ENCODE data around the gene KLHDC10. TPM values are rescaled to one million over a fixed set of nuclear protein-coding genes. Genes with fewer than 3 reads are reported as not detected.

KLHDC10 gene
- total RNA-seq, 6 experiments from 2014 or later = 21.0 to 25.5 (median 24.1) TPM

DNA sequence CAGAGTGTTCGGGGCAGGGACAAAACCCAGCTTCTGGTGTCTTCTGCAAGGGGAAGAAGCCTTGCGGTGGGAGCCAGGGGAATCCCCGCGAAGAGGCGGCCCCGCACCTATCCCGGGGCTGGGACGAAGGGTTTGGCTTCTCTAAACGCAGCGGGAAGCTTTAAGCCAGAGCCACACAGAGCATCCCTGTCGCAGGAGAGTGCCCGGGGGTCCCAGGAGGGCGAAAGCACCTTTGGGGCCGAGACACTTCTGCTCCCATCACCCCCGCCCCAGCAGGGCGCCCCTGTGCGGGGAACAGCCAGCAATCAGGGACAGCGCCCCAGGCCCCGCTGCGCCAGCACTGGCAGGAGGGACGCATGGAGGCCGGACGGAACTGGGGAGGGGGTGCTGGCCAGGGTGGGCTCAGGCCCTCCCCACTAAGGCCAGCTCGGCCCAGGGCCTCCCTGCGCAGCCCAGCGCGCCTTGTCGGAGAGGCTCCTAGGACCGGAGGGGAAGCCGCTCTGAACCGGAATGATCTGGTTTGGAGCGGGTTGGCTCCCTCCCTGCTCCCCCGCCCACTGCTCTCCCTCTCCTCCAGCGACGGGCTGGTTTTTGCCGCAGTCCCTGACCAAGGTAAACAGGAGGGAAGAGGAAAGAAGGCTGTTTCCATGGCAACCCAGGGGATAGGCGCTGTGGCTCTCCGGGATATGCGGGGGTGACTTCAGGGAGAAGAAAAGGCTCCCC lies 71.0 kb downstream of the KLHDC10 start:
- Mint-ChIP-seq H3K36me3 (ENCODE audit: low read depth) (peaks cover 3% of the 10 kb centered on the region; the same call in 1 of the 2 replicates), H3K4me1 (ENCODE audit: low read depth) (peaks cover 20% of the 10 kb centered on the region), H3K27ac (peak overlapping the region; percentile 79), H3K4me3 (peak overlapping the region; percentile 72), H3K9me3 (no peaks in the 10 kb centered on the region), H3K27me3 (ENCODE audit: insufficient read depth) (no peaks in the 10 kb centered on the region)
- TF ChIP-seq, protein P1, sequence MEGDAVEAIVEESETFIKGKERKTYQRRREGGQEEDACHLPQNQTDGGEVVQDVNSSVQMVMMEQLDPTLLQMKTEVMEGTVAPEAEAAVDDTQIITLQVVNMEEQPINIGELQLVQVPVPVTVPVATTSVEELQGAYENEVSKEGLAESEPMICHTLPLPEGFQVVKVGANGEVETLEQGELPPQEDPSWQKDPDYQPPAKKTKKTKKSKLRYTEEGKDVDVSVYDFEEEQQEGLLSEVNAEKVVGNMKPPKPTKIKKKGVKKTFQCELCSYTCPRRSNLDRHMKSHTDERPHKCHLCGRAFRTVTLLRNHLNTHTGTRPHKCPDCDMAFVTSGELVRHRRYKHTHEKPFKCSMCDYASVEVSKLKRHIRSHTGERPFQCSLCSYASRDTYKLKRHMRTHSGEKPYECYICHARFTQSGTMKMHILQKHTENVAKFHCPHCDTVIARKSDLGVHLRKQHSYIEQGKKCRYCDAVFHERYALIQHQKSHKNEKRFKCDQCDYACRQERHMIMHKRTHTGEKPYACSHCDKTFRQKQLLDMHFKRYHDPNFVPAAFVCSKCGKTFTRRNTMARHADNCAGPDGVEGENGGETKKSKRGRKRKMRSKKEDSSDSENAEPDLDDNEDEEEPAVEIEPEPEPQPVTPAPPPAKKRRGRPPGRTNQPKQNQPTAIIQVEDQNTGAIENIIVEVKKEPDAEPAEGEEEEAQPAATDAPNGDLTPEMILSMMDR (IDR thresholded peaks at IDR 0.05) = no peak
- peak; percentile 67 for DNase-seq

DNA sequence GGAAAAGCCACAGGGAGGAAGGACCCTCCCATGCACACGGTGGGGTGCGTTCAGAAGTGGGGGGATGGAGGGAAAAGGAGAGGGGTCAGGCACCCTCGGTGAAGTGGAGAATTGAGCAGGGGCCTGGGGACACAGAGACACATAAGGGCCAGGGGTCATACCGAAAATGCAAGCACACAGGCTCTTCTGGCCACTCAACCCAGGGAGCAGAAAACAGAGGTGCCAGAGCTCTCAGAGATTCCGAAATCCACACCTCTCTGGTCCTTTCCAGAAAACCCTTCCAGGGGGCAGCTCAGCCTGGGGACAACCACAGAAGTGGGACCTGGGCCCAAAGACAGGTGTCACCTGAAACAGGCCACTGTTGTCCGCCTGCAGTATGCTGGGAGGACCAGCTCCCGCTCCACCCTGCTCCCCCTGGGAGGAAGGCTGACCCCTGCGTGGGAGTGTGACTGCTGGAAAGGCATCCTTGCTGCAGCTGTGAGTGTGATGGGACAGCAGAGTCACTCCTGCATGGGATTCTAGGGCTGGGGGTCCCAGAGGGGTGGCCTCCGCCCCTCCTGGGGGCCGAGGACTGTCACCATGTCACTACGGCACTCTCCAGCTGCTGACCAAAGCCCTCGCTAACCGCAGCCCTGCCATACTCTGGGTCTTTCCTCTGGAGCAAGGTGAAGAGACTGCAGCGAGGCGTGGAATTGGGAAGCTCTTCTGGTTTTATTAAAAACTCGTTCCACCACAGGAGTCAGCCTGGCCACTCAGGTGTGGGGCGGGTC lies 71.7 kb downstream of the KLHDC10 start:
- H3K4me3 Mint-ChIP-seq = peak overlapping the region; percentile 72
- no peaks in the 10 kb centered on the region; the same call in 1 of the 2 replicates for H3K36me3 Mint-ChIP-seq (ENCODE audit: low read depth)
- H3K27me3 Mint-ChIP-seq (ENCODE audit: insufficient read depth) = no peaks in the 10 kb centered on the region
- no peaks in the 10 kb centered on the region for H3K9me3 Mint-ChIP-seq
- TF ChIP-seq, protein P1 (IDR thresholded peaks at IDR 0.05) = no peak
- H3K4me1 Mint-ChIP-seq (ENCODE audit: low read depth) = peaks cover 16% of the 10 kb centered on the region
- H3K27ac Mint-ChIP-seq = peak overlapping the region; percentile 79
- no peak for DNase-seq

DNA sequence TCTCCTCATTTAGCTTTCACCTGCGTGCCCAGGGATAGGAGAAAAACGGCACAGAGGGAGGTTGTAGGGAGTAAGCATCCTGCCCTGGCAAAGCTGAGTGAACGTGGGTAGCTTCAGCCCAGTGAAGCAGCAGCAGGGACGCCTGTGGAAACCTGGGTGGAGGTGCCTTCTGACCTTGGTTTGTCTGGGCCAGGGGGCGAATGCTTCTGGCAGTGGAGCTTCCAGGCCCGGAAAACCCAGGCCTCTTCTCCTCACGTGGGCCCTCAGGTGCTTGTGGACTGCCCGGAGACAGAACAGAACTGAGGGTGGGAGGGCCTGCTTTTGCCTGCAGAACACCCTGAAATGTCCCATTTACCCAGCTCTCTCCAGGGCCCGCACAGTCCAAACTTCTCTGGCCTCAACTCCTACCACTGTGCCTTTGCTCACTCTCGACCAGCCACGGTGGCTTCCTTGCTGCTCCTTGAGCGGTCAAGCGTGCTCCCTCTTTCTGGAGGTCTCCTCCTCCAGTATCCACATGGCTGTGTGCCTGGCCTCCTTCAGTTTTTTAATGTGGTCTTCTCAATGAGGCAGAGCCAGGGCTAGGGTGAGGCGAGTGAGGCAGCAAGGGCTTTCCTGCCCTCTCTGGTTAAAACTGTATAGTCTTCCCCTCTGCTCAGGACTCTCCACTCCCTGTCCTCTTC lies 72.5 kb downstream of the KLHDC10 start:
- 0 out of 2 replicates have a peak overlapping the region, but pooled peaks have one; percentile 5 for H3K27ac Mint-ChIP-seq

DNA sequence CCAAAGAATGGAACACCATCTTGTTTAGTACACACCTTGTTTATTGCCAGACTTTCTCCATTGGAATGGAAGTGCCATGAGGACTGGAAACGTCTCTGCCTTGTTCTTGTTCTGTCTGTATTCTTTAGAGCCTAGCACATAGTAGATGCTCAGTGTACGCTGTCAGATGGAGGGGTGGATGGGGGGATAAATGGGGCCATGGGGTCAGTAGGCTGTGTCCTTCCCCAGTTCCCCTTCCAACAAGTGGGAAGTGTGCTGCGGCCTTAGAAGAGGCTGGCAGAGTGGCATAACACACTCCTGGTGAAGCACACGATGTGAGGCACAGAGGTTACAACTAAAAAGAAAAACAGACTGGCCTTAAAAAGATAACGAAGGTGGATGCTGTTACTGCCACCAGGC lies 73.0 kb downstream of the KLHDC10 start:
- no peak for DNase-seq
- no peaks in the 10 kb centered on the region for H3K36me3 Mint-ChIP-seq (ENCODE audit: low read depth)
- no peaks in the 10 kb centered on the region for H3K27me3 Mint-ChIP-seq (ENCODE audit: insufficient read depth)
- TF ChIP-seq, protein P1 (IDR thresholded peaks at IDR 0.05) = no peak
- H3K9me3 Mint-ChIP-seq = no peaks in the 10 kb centered on the region
- peaks cover 16% of the 10 kb centered on the region for H3K4me1 Mint-ChIP-seq (ENCODE audit: low read depth)
- no peak overlapping the region for H3K4me3 Mint-ChIP-seq
- H3K27ac Mint-ChIP-seq = no peak overlapping the region

More for the DNA sequence above, 72.5 kb downstream of the KLHDC10 start:
- DNase-seq = no peak
- peaks cover 16% of the 10 kb centered on the region for H3K4me1 Mint-ChIP-seq (ENCODE audit: low read depth)
- H3K9me3 Mint-ChIP-seq = no peaks in the 10 kb centered on the region
- no peaks in the 10 kb centered on the region for H3K27me3 Mint-ChIP-seq (ENCODE audit: insufficient read depth)
- H3K4me3 Mint-ChIP-seq = no peak overlapping the region
- TF ChIP-seq, protein P1 (IDR thresholded peaks at IDR 0.05) = no peak
- no peaks in the 10 kb centered on the region; the same call in 1 of the 2 replicates for H3K36me3 Mint-ChIP-seq (ENCODE audit: low read depth)

DNA sequence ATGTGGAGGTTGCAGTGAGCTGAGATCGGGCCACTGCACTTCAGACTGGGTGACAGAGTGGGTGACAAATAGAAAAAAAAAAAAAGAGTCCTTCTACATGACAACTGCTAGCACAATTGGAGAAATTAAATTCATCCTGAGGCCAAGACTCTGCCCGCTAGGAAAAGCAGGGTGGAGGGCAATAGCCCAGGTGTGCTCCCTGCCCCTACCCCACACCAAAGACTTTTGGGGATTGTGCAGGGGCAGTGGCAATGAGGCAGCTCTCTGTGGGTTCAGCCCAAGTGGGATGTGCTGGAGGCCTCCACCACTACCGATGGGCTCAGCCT lies 73.6 kb downstream of the KLHDC10 start:
- Mint-ChIP-seq H3K4me3 (no peak overlapping the region), H3K9me3 (no peaks in the 10 kb centered on the region), H3K36me3 (ENCODE audit: low read depth) (no peaks in the 10 kb centered on the region), H3K27ac (no peak overlapping the region), H3K4me1 (ENCODE audit: low read depth) (peaks cover 16% of the 10 kb centered on the region), H3K27me3 (ENCODE audit: insufficient read depth) (no peaks in the 10 kb centered on the region; the same call in 1 of the 2 replicates)
- DNase-seq = no peak
- TF ChIP-seq, protein P1 (IDR thresholded peaks at IDR 0.05) = no peak

Measured in HFFc6 (cell line).